Endothelial cell of hepatic sinusoid (primary cell): ENCODE results near the gene IFT122.
"Not testable (repeated sequence)": the region's sequence is repeated elsewhere in the genome, so short reads cannot be mapped to it uniquely, and the experiment has no call there.

ENCODE experiments used
- in situ Hi-C: cut with HindIII; loops from 2 replicates; pipeline ENCODE4 v1.10.0; 2017; ENCODE audit warnings: low sequenced_read_pairs

The IFT122 gene

DNA sequence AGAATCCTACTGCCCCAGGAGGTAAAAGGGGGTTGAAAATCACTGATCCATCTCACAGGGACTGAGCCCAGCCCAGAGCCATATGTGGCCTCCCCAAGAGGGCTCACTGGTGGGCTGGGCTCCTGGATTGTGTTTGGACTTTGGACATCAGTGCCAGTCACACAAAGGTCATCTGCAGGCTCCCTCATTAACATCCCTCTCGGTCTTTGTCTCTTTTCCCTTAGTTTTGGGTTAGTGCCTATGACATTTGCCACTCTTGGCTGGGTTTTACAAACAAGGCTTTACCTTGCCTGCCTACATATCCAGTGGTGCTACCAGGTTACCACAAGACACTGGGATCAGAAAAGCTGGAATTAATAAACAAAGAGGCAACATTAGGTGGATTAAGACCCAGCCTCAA, 27.9 kb downstream of the IFT122 start:
- in situ Hi-C loops, result no loop called here

DNA sequence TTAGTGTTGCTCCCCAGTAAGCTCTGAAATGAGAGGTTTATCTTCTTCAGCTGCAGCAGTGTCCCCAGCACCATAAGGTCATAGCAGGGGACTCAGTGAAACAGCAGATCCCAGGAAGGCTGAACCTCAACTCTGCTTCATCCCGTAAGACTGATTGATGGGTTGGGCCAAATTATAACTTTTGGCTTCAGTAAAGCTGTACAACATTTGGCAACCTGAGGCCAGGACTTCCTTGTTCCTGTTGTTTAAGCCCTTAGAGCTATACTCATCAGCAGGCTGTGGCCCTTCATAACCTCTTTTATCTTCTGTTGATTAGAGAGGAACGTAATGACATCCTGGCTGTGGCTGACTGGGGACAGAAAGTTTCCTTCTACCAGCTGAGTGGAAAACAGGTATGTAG, 29.0 kb downstream of the IFT122 start:
- in situ Hi-C loops, result no loop called here

GRCh38 chr3:129470861-129471260, 30.8 kb downstream of the IFT122 start:
- in situ Hi-C loops, result no loop called here

DNA sequence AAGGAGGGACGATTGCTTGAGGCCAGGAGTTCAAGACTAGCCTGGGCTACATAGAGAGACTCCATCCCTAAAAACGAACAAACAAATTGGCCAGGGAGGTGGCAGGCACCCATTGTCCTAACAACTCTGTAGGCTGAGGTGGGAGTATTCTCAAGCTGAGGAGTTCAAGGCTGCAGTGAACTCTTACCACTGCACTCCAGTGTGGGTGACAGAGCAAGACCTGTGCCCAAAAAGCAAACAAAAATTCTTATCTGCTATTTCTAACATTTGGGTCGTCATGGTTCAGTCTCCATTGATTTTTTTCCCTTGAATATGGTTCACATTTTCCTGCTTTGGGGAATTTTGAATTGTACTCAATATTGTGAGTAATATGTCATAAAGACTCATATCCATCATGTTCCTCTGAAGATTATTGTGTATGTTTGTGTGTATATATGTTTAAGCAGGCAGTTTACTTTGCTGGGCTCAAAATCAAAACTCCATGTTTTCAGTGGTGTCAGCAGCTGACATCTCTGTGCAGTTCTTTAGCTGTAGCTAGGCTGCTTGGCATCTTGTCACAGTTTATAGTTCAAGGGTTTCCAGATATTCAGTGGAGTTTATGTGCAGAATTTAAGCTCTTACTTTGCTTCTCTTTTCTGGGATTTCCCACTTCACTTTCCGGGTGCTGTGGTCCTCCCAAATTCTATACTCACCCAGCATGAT, 33.2 kb downstream of the IFT122 start:
- in situ Hi-C loops, result no loop called here

- in situ Hi-C loops, result no loop called here
These were observed 33.7 kb downstream of the IFT122 start for GRCh38 chr3:129473769-129474152.

DNA sequence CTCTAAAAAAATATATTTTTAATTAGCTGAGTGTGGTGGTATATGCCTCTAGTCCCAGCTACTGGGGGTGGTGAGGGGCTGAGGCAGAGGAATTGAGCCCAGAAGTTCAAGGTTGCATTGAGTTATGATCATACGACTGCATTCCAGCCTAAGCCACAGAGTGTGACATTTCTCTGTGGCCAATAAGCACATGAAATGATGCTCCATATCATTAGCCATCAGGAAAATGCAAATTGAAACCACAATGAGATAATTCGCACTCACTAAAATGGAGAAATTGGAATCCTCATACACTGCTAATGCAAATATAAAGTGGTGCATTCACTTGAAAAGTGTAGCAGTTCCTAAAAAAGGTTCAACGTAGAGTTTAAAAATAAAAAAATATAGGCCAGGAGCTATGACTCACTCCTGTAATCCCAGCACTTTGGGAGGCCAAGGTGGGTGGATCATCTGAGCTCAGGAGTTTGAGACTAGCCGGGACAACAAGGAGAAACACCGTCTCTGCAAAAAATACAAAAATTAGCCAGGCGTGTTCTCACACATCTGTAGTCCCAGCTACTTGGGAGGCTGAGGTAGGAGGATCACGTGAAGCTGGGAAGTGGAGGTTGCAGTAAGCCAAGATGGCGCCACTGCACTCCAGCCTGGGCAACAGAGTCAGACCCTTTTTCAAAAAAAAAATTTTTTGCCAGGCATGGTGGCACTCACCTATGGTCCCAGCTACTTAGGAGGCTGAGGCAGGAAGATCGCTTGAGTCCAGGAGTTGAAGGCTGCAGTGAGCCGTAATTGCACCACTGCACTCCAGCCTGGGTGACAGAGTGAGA, 35.2 kb downstream of the IFT122 start:
- in situ Hi-C loops, result no loop called here

GRCh38 chr3:129475863-129476262, 35.8 kb downstream of the IFT122 start:
- in situ Hi-C loops, result no loop called here

DNA sequence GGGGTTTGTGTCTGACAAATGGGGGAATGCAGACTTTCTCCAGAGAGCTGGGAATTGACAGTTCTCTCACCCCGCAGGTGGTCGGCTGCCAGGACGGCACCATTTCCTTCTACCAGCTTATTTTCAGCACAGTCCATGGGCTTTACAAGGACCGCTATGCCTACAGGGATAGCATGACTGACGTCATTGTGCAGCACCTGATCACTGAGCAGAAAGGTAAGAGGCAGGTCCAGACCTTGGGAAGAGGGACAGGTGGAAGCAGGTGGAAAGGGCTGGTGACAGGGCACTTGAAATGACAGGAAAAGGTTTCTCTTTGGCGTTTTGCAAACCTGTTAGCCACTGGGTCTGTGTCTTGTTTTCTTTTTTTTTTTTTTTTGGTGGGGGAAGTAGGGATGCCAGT, 36.6 kb downstream of the IFT122 start:
- in situ Hi-C loops, result no loop called here

DNA sequence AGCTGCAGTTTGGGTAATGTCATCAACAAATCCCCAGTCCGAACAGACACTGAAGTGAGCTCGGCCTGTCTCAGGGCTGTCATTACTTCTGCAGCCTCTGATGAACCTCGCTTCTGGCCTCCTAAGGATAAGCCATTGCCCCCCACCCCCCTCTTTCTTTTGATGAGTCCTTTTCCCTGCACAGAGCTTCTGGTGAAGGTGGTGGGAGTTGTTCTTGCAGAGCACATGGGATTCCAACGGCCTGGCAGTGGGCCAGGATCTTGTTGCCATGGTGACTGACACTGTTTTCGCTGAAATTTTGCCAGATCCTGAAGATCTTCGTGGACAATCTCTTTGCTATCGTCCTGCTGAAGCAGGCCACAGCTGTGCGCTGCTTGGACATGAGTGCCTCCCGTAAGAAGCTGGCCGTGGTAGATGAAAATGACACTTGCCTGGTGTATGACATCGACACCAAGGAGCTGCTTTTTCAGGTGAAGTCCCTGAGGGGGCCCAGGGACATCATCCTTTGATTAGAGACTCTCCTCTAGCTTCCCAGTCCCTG, 41.3 kb downstream of the IFT122 start:
- in situ Hi-C loops, result not testable (repeated sequence)

GRCh38 chr3:129481766-129482332, 41.8 kb downstream of the IFT122 start:
- in situ Hi-C loops, result no loop called here

DNA sequence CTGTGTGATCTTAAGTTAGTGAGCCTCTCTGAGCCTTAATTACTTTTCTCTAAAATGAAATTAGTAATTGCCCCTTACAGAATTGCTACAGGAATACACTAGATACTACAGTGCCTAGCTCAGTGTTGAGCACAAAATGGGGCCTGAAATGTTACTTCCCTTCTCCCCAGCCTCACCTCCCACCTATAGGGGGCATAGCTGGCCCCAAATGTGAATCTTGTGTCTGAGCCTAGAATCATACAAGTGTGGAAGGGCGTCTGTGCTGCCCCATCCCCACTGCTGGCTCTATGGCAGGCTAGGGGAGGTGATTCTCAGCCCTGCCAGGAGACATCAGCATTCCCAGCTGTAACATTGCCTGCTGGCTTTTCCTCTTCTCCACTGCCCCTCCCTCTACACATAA, 42.7 kb downstream of the IFT122 start:
- in situ Hi-C loops, result no loop called here

- in situ Hi-C loops, result no loop called here
These were observed 43.8 kb downstream of the IFT122 start for GRCh38 chr3:129483870-129484269.

DNA sequence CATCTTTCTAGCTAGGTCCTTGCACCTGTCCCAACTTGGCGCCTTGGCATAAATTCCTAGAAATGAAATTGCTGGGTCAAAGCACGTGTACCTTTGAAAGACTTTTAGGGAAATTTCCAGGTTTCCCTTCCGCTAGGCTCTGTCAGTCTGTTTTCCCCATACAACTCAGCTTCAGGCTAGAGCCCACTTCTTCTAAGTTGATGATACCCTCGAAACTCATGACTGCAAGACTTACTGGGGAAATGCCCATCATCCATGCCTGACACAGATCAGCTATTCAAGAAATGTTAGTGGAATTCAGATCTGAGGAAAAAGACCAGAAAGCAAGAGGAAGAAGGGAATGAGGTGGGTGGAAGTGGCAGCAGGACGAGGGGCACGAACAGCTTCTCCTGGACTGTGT, 45.1 kb downstream of the IFT122 start:
- in situ Hi-C loops, result not testable (repeated sequence)

GRCh38 chr3:129485721-129486663, 46.0 kb downstream of the IFT122 start:
- in situ Hi-C loops, result no loop called here

- in situ Hi-C loops, result no loop called here
These were observed 46.6 kb downstream of the IFT122 start for GRCh38 chr3:129486664-129487035.

DNA sequence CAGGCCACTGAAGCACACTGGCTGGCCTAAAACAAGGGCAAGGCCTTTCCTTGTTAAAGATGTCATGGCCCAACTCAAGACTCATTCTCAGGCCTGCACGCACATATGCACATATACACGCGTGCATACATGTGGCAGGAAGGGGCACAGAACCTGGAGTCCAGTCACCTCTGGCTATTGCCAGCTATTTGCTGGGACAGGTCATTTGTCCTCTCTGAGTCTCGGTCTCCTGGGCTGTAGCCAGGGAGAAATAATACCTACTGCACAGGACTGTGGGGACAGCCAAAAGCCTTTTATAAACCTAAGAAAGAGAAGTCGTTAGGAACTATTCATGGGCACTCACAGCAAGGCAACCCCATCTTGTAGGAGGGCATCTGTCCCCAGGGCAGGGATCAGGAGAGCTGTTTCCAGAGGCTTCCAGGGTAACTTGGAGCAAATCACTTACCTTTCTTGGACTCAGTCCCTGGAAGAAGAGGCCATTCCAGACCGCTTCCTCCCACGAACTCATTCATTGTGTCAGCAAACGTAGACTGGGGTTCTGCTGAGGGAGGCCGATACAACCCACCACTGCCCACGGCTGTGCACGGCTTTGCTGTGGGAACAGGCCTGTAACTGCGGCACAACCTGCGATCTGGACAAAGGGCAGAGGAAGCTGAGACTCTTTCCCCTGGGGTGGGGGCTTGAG, 47.3 kb downstream of the IFT122 start:
- in situ Hi-C loops, result no loop called here

DNA sequence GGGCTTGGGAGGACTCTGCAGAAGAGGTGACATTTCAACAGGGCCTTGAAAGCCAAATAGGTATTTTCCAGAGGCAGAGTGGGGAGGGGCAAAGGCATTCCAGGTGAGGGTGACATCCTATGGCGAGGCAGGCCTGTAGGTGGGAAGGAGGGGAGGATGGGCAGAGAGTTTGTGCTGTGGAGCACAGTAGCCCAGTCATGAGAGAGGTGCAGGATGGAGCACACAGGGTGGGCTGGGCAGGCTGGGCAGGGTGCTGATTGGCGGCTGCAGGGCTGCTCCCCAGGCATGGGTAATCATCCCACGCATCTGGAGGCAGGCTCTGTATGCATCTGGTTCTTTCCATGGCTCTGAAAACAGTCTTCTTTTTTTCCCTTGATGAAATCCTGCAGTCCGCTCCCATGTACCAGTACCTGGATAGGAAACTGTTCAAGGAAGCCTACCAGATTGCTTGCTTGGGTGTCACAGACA, 47.9 kb downstream of the IFT122 start:
- in situ Hi-C loops, result not testable (repeated sequence)

DNA sequence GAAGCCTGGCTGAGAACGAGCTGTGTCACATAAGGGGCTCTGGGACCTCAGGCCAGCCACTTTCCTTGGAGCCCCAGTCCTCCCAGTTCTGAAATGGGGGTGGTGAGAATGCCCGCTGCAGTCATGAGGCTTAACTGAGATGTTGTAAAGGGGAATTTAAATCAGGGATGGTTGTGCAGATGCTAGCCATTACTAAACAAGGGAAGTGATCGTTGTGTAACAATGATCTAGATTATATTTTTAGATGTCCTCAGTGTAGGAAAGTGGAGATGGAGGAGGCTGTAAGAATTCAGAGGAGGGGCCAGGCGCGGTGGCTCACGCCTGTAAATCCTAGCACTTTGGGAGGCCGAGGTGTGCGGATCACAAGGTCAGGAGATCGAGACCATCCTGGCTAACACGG, 49.2 kb downstream of the IFT122 start:
- in situ Hi-C loops, result not testable (repeated sequence)

GRCh38 chr3:129490273-129490675, 50.2 kb downstream of the IFT122 start:
- in situ Hi-C loops, result loop anchor here (5.0 kb wide), 1 partner anchor 52 kb away; the partner anchor contains the start of gene H1-8

DNA sequence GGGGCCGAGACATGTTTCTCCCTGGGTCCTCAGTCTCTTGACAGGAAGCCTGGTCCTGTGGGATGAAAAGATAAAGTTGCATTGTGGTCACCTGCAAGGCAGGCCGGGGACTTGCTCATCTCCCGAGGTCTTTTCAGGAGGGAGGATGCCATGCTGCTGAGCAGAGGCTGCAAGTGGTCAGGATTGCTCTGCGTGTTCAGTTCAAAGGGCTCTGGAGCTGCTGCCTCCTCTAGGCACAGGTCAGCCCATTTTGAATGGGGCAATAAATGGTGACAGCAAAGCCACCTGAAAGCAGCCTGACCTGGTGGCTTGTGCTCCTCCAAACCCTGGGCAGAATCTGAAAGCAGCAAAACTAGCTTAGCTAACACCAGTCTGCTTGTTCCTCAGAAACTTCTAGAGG, 51.1 kb downstream of the IFT122 start:
- in situ Hi-C loops, result loop anchor here (5.0 kb wide), 1 partner anchor 51 kb away; the partner anchor contains the start of gene H1-8
